Panc1 (cell line): ENCODE results near the gene PHF24. TPM values are rescaled to one million over a fixed set of nuclear protein-coding genes. Genes with fewer than 3 reads are reported as not detected.
A peak's percentile ranks its signal among the peaks of the same experiment; 100 is the strongest.

Source experiments
- ATAC-seq: fragments of 200-7000 bp; cut with Tn5 transposase; 2 replicates; pipeline ENCODE4 v1.9.1; 2020; ENCODE audit warnings: mild to moderate bottlenecking, moderate library complexity
- BruUV-seq: library from RNA; stranded (reverse); fragments of 400-500 nt; replicated peaks from 2 replicates; lab custom pipeline; 2021; lab: Mats Ljungman, UMichigan
- CTCF ChIA-PET: fragments of 300-600 bp; sonication (Branson Sonifier 250); formaldehyde crosslinking; loops from one replicate; lab custom pipeline; 2022; ENCODE audit warnings: antibody characterized with exemption; lab: Charles Lee
- POLR2A ChIA-PET: fragments of 300-600 bp; sonication (Branson Sonifier 250); formaldehyde crosslinking; loops from one replicate; lab custom pipeline; 2022; ENCODE audit warnings: antibody characterized with exemption; lab: Charles Lee
- DNase-seq: peaks from one replicate; pipeline ENCODE4 v3.0.0-alpha.2; 2010; ENCODE audit warnings: low read depth, low spot score
- H3K27ac ChIP-seq: 2 replicates; pipeline ENCODE4 v1.5.1; 2011; ENCODE audit warnings: mild to moderate bottlenecking, low read length, inconsistent platforms
- H3K27me3 ChIP-seq: fragments of 200-500 bp; sonication (Bioruptor generic); 2 replicates; pipeline ENCODE4 v1.6.0; 2014; ENCODE audit warnings: low read length, inconsistent platforms; ENCODE audit not compliant: control insufficient read depth, insufficient read depth
- H3K36me3 ChIP-seq: fragments of 200-500 bp; sonication (Bioruptor generic); 2 replicates; pipeline ENCODE4 v1.5.1; 2014; ENCODE audit warnings: inconsistent platforms, mild to moderate bottlenecking, low read length, moderate library complexity; ENCODE audit not compliant: control insufficient read depth, insufficient read depth
- H3K4me1 ChIP-seq: 2 replicates; pipeline ENCODE4 v1.5.1; 2011; ENCODE audit warnings: inconsistent platforms, mild to moderate bottlenecking, low read length, moderate library complexity; ENCODE audit not compliant: control insufficient read depth, insufficient read depth
- H3K4me3 ChIP-seq, 2 experiments: 2 replicates each; pipeline ENCODE4 v1.5.1; 2011 to 2012; ENCODE audit warnings: low read depth in 2 of 2, low read length in 2 of 2, mild to moderate bottlenecking in 2 of 2, inconsistent platforms in 1 of 2, moderate library complexity in 1 of 2
- H3K9me3 ChIP-seq: fragments of 200-500 bp; sonication (Bioruptor generic); 2 replicates; pipeline ENCODE4 v1.5.1; 2014; ENCODE audit warnings: low read depth, mild to moderate bottlenecking, inconsistent platforms, low read length, moderate library complexity; ENCODE audit not compliant: control insufficient read depth, insufficient read depth
- CTCF ChIP-seq: fragments of 450-650 bp; IDR thresholded peaks from 2 replicates; pipeline ENCODE4 v1.5.1; 2017; ENCODE audit warnings: mild to moderate bottlenecking
- POLR2AphosphoS5 ChIP-seq: IDR thresholded peaks from 2 replicates; pipeline ENCODE4 v1.6.1; 2012; ENCODE audit warnings: mild to moderate bottlenecking, low read depth, low read length, moderate library complexity
- REST ChIP-seq, 2 experiments: IDR thresholded peaks; 2 replicates each; pipeline ENCODE4 v1.6.1; 2011 to 2012; ENCODE audit warnings: low read depth in 2 of 2, control low read depth in 1 of 2, low read length in 1 of 2, mild to moderate bottlenecking in 1 of 2, moderate library complexity in 1 of 2; ENCODE audit not compliant: insufficient read depth in 1 of 2
- SIN3A ChIP-seq: IDR thresholded peaks from 2 replicates; pipeline ENCODE4 v1.6.1; 2012; ENCODE audit warnings: low read depth, mild to moderate bottlenecking, low read length, moderate library complexity, borderline replicate concordance; ENCODE audit not compliant: insufficient read depth
- TCF7L2 ChIP-seq: IDR thresholded peaks from 2 replicates; pipeline ENCODE4 v1.6.1; 2011; ENCODE audit warnings: mild to moderate bottlenecking, low read depth, low read length, inconsistent platforms
- in situ Hi-C: cut with HindIII; loops from 2 replicates; pipeline ENCODE4 v1.10.0; 2016; ENCODE audit warnings: low sequenced_read_pairs, low pct_unique_long_range_greater_than_20kb
- intact Hi-C: fragments of 100-400 bp; cut with micrococcal nuclease; formaldehyde crosslinking; loops from one replicate; pipeline ENCODE4 v1.10.0; 2022; ENCODE audit not compliant: unreplicated experiment
- total RNA-seq: library from RNA; stranded (reverse); gene quantifications from one replicate; pipeline ENCODE4 v1.2.1, GENCODE V29; 2021; ENCODE audit not compliant: unreplicated experiment

PHF24 gene
- total RNA-seq, 1 experiment from 2014 or later = 0.08 TPM

GRCh38 chr9:34994260-34994899 lies 36.3 kb downstream of the PHF24 start:
- no peaks in the 10 kb centered on the region for H3K9me3 ChIP-seq
- no peaks in the 10 kb centered on the region for H3K27me3 ChIP-seq
- no peak for TF ChIP-seq REST (IDR thresholded peaks at IDR 0.05; ENCODE audit: insufficient read depth in 1 of 2, low read depth in 2 of 2, low read length in 1 of 2)
- no peak for TF ChIP-seq SIN3A
- peaks cover 44% of the 10 kb centered on the region for H3K4me1 ChIP-seq
- POLR2A ChIA-PET = interaction anchor here (0.6 to 0.9 kb wide), 2 partner anchors 95 to 302 kb away, joined by 3 to 17 read pairs; no protein-coding TSS in a partner anchor
- H3K4me3 ChIP-seq = no peak overlapping the region
- no peak overlapping the region for H3K27ac ChIP-seq
- BruUV-seq = no TSS peak
- in situ Hi-C loops = no loop called here
- no peaks in the 10 kb centered on the region for H3K36me3 ChIP-seq
- CTCF ChIA-PET = interaction anchor here (0.6 to 3.0 kb wide), 9 partner anchors 13 to 642 kb away, joined by 3 to 41 read pairs (median 4); partner anchors contain the start of gene FANCG
- ATAC-seq (peak; percentile 62), DNase-seq (no peak)
- intact Hi-C loops = no loop called here

GRCh38 chr9:34994900-34995669 lies 37.0 kb downstream of the PHF24 start:
- ChIA-PET CTCF (interaction anchor here (0.6 to 3.0 kb wide), 6 partner anchors 40 to 287 kb away, joined by 3 to 41 read pairs (median 4); partner anchors contain the start of gene FANCG), POLR2A (interaction anchor here (0.6 to 0.9 kb wide), 2 partner anchors 95 to 303 kb away, joined by 3 to 17 read pairs; no protein-coding TSS in a partner anchor)
- TF ChIP-seq SIN3A = no peak
- no peak for TF ChIP-seq POLR2AphosphoS5
- TF ChIP-seq TCF7L2 = no peak
- no peak for TF ChIP-seq CTCF
- TF ChIP-seq REST (IDR thresholded peaks at IDR 0.05; ENCODE audit: insufficient read depth in 1 of 2, low read depth in 2 of 2, low read length in 1 of 2) = no peak
- ATAC-seq = no peak
- no peaks in the 10 kb centered on the region for H3K36me3 ChIP-seq
- H3K4me3 ChIP-seq = no peak overlapping the region
- no peak for DNase-seq
- H3K9me3 ChIP-seq = no peaks in the 10 kb centered on the region
- H3K27me3 ChIP-seq = no peaks in the 10 kb centered on the region
- intact Hi-C loops (no loop called here), in situ Hi-C loops (no loop called here)
- H3K27ac ChIP-seq = no peak overlapping the region
- H3K4me1 ChIP-seq = peaks cover 44% of the 10 kb centered on the region
- BruUV-seq = no TSS peak
